Omental fat pad (tissue), 4 donors: ENCODE data around the gene CCNY. TPM values are rescaled to one million over a fixed set of nuclear protein-coding genes. Genes with fewer than 3 reads are reported as not detected.
"Not testable (repeated sequence)": the region's sequence is repeated elsewhere in the genome, so short reads cannot be mapped to it uniquely, and the experiment has no call there.

Experiments
- ATAC-seq: fragments of 150-250 bp; one replicate; pipeline ENCODE4 v1.9.1; 2016; ENCODE audit warnings: mild to moderate bottlenecking, moderate library complexity; ENCODE audit not compliant: low FRiP score
- DNase-seq: peaks from one replicate; pipeline ENCODE4 v3.0.0-alpha.2; 2019; ENCODE audit warnings: low spot score
- CTCF ChIP-seq, 3 donors: fragments of 450-650 bp; IDR thresholded peaks; one replicate each; pipeline ENCODE4 v1.5.1; 2016 to 2017; ENCODE audit warnings: antibody characterized with exemption in 3 of 3, mild to moderate bottlenecking in 3 of 3, moderate library complexity in 2 of 3
- total RNA-seq, 4 donors: library from RNA; depleted of rRNA; stranded (reverse); fragments of >200 nt; gene quantifications; one replicate each; pipeline ENCODE4 v1.1.0, GENCODE V29; 2016

The CCNY gene
- total RNA-seq, 4 donors from 2014 or later, result 38.6 to 49.5 (median 47.2) TPM

GRCh38 chr10:35307297-35307696 is 29.0 kb upstream of the CCNY start:
- TF ChIP-seq CTCF (IDR thresholded peaks at IDR 0.05), result no peak
- ATAC-seq (no peak), DNase-seq (no peak)

DNA sequence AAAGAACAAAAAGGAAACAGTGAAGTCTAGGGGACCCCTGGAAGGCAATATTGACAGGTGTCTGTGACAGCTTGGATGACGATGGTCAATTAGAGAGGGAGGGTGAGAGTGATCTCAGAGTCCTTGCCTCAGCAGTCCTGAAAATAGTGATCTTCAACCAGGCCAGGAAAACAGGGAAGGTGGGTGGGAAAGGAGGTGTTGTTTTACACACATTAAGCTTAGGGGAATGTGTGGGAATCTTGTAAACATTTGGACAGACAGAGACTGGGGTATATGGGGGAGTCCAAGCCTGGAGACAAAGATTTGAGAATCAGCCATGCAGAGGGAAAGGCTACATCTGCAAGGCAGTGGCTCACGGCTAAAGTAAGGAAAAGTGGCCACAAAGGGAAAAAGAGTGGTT is 27.5 kb upstream of the CCNY start:
- no peak for TF ChIP-seq CTCF (IDR thresholded peaks at IDR 0.05)
- no peak for DNase-seq
- no peak for ATAC-seq

GRCh38 chr10:35314142-35314541 is 22.2 kb upstream of the CCNY start:
- not testable (repeated sequence) for DNase-seq, ATAC-seq

GRCh38 chr10:35315235-35315634 is 21.1 kb upstream of the CCNY start:
- DNase-seq, ATAC-seq: not testable (repeated sequence)

DNA sequence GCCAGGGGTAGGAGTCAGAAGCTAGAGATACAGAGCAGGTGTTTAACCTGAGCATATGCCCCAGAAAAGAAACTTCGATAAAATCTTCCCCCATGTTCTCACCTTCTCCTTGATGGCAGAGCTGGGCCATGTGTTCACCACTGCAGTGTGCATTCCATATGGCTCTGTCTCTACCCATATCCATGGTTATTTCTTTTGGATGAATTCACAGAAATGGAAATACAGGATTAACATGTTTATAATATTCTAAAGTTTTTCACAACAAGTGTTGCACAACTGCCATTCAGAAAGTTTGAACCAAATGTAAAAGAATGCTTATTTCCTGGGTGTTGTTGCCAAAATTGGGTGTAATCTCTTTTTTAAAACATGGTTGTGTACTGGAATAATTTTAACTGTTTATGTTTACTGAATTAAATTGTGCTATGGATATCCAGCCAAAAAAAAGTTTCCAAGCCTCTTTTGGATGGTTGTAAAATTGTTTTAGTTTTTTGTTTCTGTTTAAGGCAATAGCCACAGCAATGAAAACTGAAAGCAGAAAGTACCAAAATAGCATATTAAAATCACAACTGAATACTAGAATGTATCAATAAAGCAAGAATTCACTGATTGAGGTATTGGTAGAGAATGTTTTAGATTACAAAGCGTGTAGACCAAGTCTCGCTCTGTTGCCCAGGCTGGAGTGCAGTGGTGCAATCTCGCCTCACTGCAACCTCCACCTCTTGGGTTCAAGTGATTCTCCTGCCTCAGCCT is 19.9 kb upstream of the CCNY start:
- no peak for DNase-seq
- ATAC-seq, result no peak
- no peak for TF ChIP-seq CTCF (IDR thresholded peaks at IDR 0.05)

- no peak for TF ChIP-seq CTCF (IDR thresholded peaks at IDR 0.05)
- ATAC-seq (no peak), DNase-seq (no peak)
Measured at GRCh38 chr10:35318551-35318950, 17.8 kb upstream of the CCNY start.

- DNase-seq, result no peak
- TF ChIP-seq CTCF (IDR thresholded peaks at IDR 0.05), result no peak
- no peak for ATAC-seq
Measured at GRCh38 chr10:35320341-35320740, 16.0 kb upstream of the CCNY start.

GRCh38 chr10:35322636-35323035 is 13.7 kb upstream of the CCNY start:
- TF ChIP-seq CTCF (IDR thresholded peaks at IDR 0.05), result no peak
- ATAC-seq (no peak), DNase-seq (no peak)
